ENCODE measurements around the gene SMARCAL1. TPM values are rescaled to one million over a fixed set of nuclear protein-coding genes. Genes with fewer than 3 reads are reported as not detected.

Gene SMARCAL1
- total and polyA plus RNA-seq, 2 of the 4 experiments (the other 2 are of a cell fraction): 13.6 to 21.0 TPM

- CTCF ChIA-PET: interaction anchor here (1.3 kb wide), 1 partner anchor 201 kb away, joined by 3 read pairs; no protein-coding TSS in a partner anchor
Measured at GRCh38 chr2:216424274-216424673, 12.0 kb downstream of the SMARCAL1 start.

More at GRCh38 chr2:216424274-216424673, 12.0 kb downstream of the SMARCAL1 start:
- no TSS peak for BruUV-seq (replicated peaks)
- Histone ChIP-seq H3K4ac (ENCODE audit: low read depth, low read length) (no peak overlapping the region), H3K56ac (ENCODE audit: extremely low read depth, insufficient read depth, low read length) (no peak overlapping the region), H2BK5ac (ENCODE audit: low read depth, low read length, poor library complexity, severe bottlenecking) (no peak overlapping the region), H3K27me3 (ENCODE audit: control insufficient read depth, insufficient read depth, low read length) (no peaks in the 10 kb centered on the region), H4K20me1 (ENCODE audit: insufficient read depth, low read length) (peaks cover 3% of the 10 kb centered on the region; the same call in 1 of the 2 replicates), H2AK5ac (ENCODE audit: low read depth, low read length) (no peak overlapping the region), H3K9me3 (ENCODE audit: control insufficient read depth, insufficient read depth, low read length) (peaks cover 3% of the 10 kb centered on the region; the same call in 1 of the 2 replicates), H2AFZ (replicated peaks; ENCODE audit: low read length, poor library complexity) (no peak overlapping the region), H3K23ac (ENCODE audit: low read depth, low read length) (no peak overlapping the region), H4K8ac (ENCODE audit: low read depth in 2 of 2, low read length in 2 of 2) (no peak overlapping the region), H2BK15ac (ENCODE audit: low read depth, low read length) (no peak overlapping the region), H4K91ac (ENCODE audit: insufficient read depth, low read depth, low read length) (no peak overlapping the region), H3K4me3 (ENCODE audit: insufficient read depth, low read depth, low read length) (no peak overlapping the region), H3K9ac (ENCODE audit: low read depth, low read length) (no peak overlapping the region), H3K4me1 (ENCODE audit: control insufficient read depth, insufficient read depth, low read length) (peaks cover 8% of the 10 kb centered on the region), H2AK9ac (replicated peaks; ENCODE audit: low read depth, low read length, poor library complexity) (no peak overlapping the region), H3K79me1 (ENCODE audit: low read depth in 1 of 2, low read length in 2 of 2) (peaks cover 0 to 15% of the 10 kb centered on the region in 2 experiments; a peak in 1 of 4 replicates), H3K14ac (replicated peaks; ENCODE audit: low read depth, low read length) (no peak overlapping the region), H3K27ac (ENCODE audit: insufficient read depth, low read length) (no peak overlapping the region), H3K36me3 (ENCODE audit: control insufficient read depth, insufficient read depth, low read length) (peaks cover 49% of the 10 kb centered on the region), H2BK20ac (ENCODE audit: low read depth, low read length) (no peak overlapping the region), H3K18ac (ENCODE audit: low read depth, low read length) (no peak overlapping the region), H3K4me2 (ENCODE audit: low read depth, low read length) (no peak overlapping the region), H4K5ac (ENCODE audit: low read depth, low read length) (no peak overlapping the region), H2BK120ac (ENCODE audit: low read depth, low read length) (no peak overlapping the region), H3K9me1 (ENCODE audit: insufficient read depth, low read length) (peaks cover 27% of the 10 kb centered on the region)
- ATAC-seq (ENCODE audit: low read depth) (no peak), DNase-seq (no peak)
- no peak for TF ChIP-seq NFE2L2 (IDR thresholded peaks at IDR 0.05; ENCODE audit: low read depth, low read length)
- no peak for TF ChIP-seq RFX5 (IDR thresholded peaks at IDR 0.05; ENCODE audit: low read depth, low read length)
- TF ChIP-seq RAD21 (IDR thresholded peaks at IDR 0.05; ENCODE audit: low read length): no peak
- TF ChIP-seq MXI1 (IDR thresholded peaks at IDR 0.05; ENCODE audit: borderline replicate concordance, low read depth, low read length): no peak
- TF ChIP-seq USF2 (IDR thresholded peaks at IDR 0.05; ENCODE audit: low read depth, low read length): no peak
- TF ChIP-seq FOS (IDR thresholded peaks at IDR 0.05; ENCODE audit: low read depth, low read length): no peak
- TF ChIP-seq ELK1 (IDR thresholded peaks at IDR 0.05; ENCODE audit: borderline replicate concordance, low read depth, low read length): no peak
- no peak for TF ChIP-seq POLR2A (IDR thresholded peaks at IDR 0.05; ENCODE audit: low read depth, low read length)
- TF ChIP-seq CHD1 (IDR thresholded peaks at IDR 0.05; ENCODE audit: low read depth, low read length): no peak
- TF ChIP-seq MAFK (IDR thresholded peaks at IDR 0.05; ENCODE audit: low read depth, low read length): no peak
- no peak for TF ChIP-seq BHLHE40 (IDR thresholded peaks at IDR 0.05; ENCODE audit: low read depth, low read length)
- TF ChIP-seq SMC3 (IDR thresholded peaks at IDR 0.05; ENCODE audit: low read depth, low read length): no peak
- no peak for TF ChIP-seq CTCF (conservative IDR thresholded peaks at IDR 0.05; ENCODE audit: low read depth, low read length)
- TF ChIP-seq MAZ (IDR thresholded peaks at IDR 0.05; ENCODE audit: borderline replicate concordance, low read depth, low read length): no peak
- TF ChIP-seq RCOR1 (IDR thresholded peaks at IDR 0.05; ENCODE audit: insufficient replicate concordance, low read length): no peak
- TF ChIP-seq CEBPB (IDR thresholded peaks at IDR 0.05; ENCODE audit: low read depth, low read length): no peak
- in situ Hi-C loops (cut with MboI; ENCODE audit: low sequenced_read_pairs): loop anchor here (25.0 kb wide), 1 partner anchor 212 kb away; no protein-coding TSS in a partner anchor
- no CpG with 5 or more reads among the region's 1 CpG for WGBS, 2 experiments (ENCODE audit: extremely low coverage in 2 of 2, insufficient read length in 1 of 2)
- dilution Hi-C loops (cut with HindIII; ENCODE audit: low sequenced_read_pairs, unreplicated experiment): no loop called here
- POLR2A ChIA-PET (ENCODE audit: unreplicated experiment): no interaction called here
- intact Hi-C loops (cut with micrococcal nuclease): no loop called here

Measured in IMR-90 (cell line).